Heart left ventricle (tissue), 13 donors: Measurements from ENCODE around the gene ZMIZ2.
"Not testable (repeated sequence)": the region's sequence is repeated elsewhere in the genome, so short reads cannot be mapped to it uniquely, and the experiment has no call there.

Experiments
- CTCF ChIP-seq, 12 donors: fragments of 200-600 bp; sonication (generic) in 4 of 12; IDR thresholded peaks; one replicate each; pipeline versions ENCODE4 v1.5.0 to v1.8.0; 2018 to 2022; ENCODE audit warnings: antibody characterized with exemption in 12 of 12, mild to moderate bottlenecking in 5 of 12
- POLR2A ChIP-seq, 2 donors: fragments of 450-650 bp; IDR thresholded peaks; one replicate each; pipeline ENCODE4 v1.6.1; 2017; ENCODE audit warnings: antibody characterized with exemption in 2 of 2, mild to moderate bottlenecking in 2 of 2, moderate library complexity in 2 of 2
- donor health status: ischemic (EF 13 %, LVEDD 7.1; RV severe dilation, severe dysfunction).
- donor health status: DM: no; HTN: yes; CAD: no.
- donor health status: DM: no; HTN: no; CAD: no.
- donor health status: ischemic (EF 25% LVEDD 6.9; RV normal size, moderate dysfunction).
- donor health status: ischemic (EF 25% LVEDD 5.7; RV mildly dilated, moderate dysfunction).
- donor health status: ischemic (EF 35%, LVEDD 5.7; RV mildly dilated, moderate dysfunction).
- donor health status: nonischemic (EF 11% LVEDD 7.7; RV severe dilation, severe dysfunction).
- donor health status: DM: yes; HTN: yes; CAD: no.
- donor health status: PGD.
- donor health status: ischemic (EF 29% LVEDD 5.4; RV normal size, mild dysfunction).
- donor health status: nonischemic (EF 23%, LVEDD 6.1; RV moderate dilation, normal function).

DNA sequence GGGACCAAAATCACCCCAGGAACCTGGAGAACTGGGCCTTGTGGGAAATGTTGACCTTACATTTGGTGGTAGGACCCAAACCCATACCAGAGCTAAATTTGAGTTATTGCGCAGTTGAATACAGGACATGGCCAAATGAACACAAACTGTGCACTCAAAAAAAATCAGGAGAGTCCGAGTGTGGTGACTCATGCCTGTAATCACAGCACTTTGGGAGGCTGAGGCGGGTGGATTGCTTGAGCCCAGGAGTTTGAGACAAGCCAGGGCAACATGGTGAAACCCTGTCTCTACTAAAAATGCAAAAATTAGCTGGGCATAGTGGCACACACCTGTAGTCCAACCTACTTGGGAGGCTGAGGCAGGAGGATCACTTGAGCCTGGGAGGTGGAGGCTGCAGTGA is 36.6 kb downstream of the ZMIZ2 start:
- not testable (repeated sequence) for TF ChIP-seq CTCF, POLR2A (IDR thresholded peaks at IDR 0.05)
